ENCODE data around the gene PLXNB2.

Gene PLXNB2

GRCh38 chr22:50306753-50307749 is at the start of gene PLXNB2:
TSS of gene PLXNB2 (minus strand) at chr22:50307646. CDS start at chr22:50290584, 17,062 bp downstream.
- Histone ChIP-seq H3K27me3 (ENCODE audit: control insufficient read depth in 5 of 5, insufficient read depth in 4 of 5, low read length in 5 of 5) (no peaks in the 10 kb centered on the region), H3K36me3 (ENCODE audit: control insufficient read depth in 5 of 5, insufficient read depth in 5 of 5, low read length in 5 of 5) (peaks cover 0 to 8% (median 0%) of the 10 kb centered on the region in 5 donors), H3K4me1 (ENCODE audit: control insufficient read depth in 5 of 5, insufficient read depth in 5 of 5, low read length in 5 of 5) (peaks cover 8 to 75% (median 64%) of the 10 kb centered on the region in 5 donors), H3K9ac (ENCODE audit: low read length in 5 of 5) (peak within 1 kb of the TSS in 4 of 5 donors; percentile 87 to 94 (median 90)), H3K27ac (ENCODE audit: low read depth, low read length) (peak within 1 kb of the TSS; percentile 94), H3K4me3 (ENCODE audit: low read depth in 1 of 5, low read length in 5 of 5) (peak within 1 kb of the TSS; percentile 35 to 88 (median 82)), H3K9me3 (ENCODE audit: control insufficient read depth in 5 of 5, low read length in 5 of 5) (no peaks in the 10 kb centered on the region)

- no peak overlapping the region for H3K9ac ChIP-seq (ENCODE audit: low read length in 5 of 5)
- peaks cover 0 to 5% (median 0%) of the 10 kb centered on the region in 5 donors for H3K4me1 ChIP-seq (ENCODE audit: control insufficient read depth in 5 of 5, insufficient read depth in 5 of 5, low read length in 5 of 5)
Measured at GRCh38 chr22:50357222-50357621, 49.8 kb upstream of the PLXNB2 start.

GRCh38 chr22:50356186-50356585 is 48.7 kb upstream of the PLXNB2 start:
- peaks cover 0 to 24% (median 12%) of the 10 kb centered on the region in 5 donors for H3K36me3 ChIP-seq (ENCODE audit: control insufficient read depth in 5 of 5, insufficient read depth in 5 of 5, low read length in 5 of 5)
- H3K4me1 ChIP-seq (ENCODE audit: control insufficient read depth in 5 of 5, insufficient read depth in 5 of 5, low read length in 5 of 5): no peaks in the 10 kb centered on the region
- no peak overlapping the region for H3K9ac ChIP-seq (ENCODE audit: low read length in 5 of 5)
- no peaks in the 10 kb centered on the region for H3K9me3 ChIP-seq (ENCODE audit: control insufficient read depth in 5 of 5, low read length in 5 of 5)
- no peak overlapping the region for H3K4me3 ChIP-seq (ENCODE audit: low read depth in 1 of 5, low read length in 5 of 5)
- H3K27ac ChIP-seq (ENCODE audit: low read depth, low read length): no peak overlapping the region
- no peaks in the 10 kb centered on the region for H3K27me3 ChIP-seq (ENCODE audit: control insufficient read depth in 5 of 5, insufficient read depth in 4 of 5, low read length in 5 of 5)

More at GRCh38 chr22:50357222-50357621, 49.8 kb upstream of the PLXNB2 start:
- H3K36me3 ChIP-seq (ENCODE audit: control insufficient read depth in 5 of 5, insufficient read depth in 5 of 5, low read length in 5 of 5): peaks cover 0 to 27% (median 19%) of the 10 kb centered on the region in 5 donors
- no peaks in the 10 kb centered on the region for H3K27me3 ChIP-seq (ENCODE audit: control insufficient read depth in 5 of 5, insufficient read depth in 4 of 5, low read length in 5 of 5)
- no peak overlapping the region for H3K4me3 ChIP-seq (ENCODE audit: low read depth in 1 of 5, low read length in 5 of 5)
- H3K27ac ChIP-seq (ENCODE audit: low read depth, low read length): no peak overlapping the region
- H3K9me3 ChIP-seq (ENCODE audit: control insufficient read depth in 5 of 5, low read length in 5 of 5): no peaks in the 10 kb centered on the region

GRCh38 chr22:50348058-50348457 is 40.6 kb upstream of the PLXNB2 start:
- Histone ChIP-seq H3K9ac (ENCODE audit: low read length in 5 of 5) (no peak overlapping the region), H3K36me3 (ENCODE audit: control insufficient read depth in 5 of 5, insufficient read depth in 5 of 5, low read length in 5 of 5) (peaks cover 0 to 12% (median 5%) of the 10 kb centered on the region in 5 donors), H3K27ac (ENCODE audit: low read depth, low read length) (no peak overlapping the region), H3K4me3 (ENCODE audit: low read depth in 1 of 5, low read length in 5 of 5) (no peak overlapping the region), H3K4me1 (ENCODE audit: control insufficient read depth in 5 of 5, insufficient read depth in 5 of 5, low read length in 5 of 5) (peaks cover 0 to 17% (median 16%) of the 10 kb centered on the region in 5 donors), H3K27me3 (ENCODE audit: control insufficient read depth in 5 of 5, insufficient read depth in 4 of 5, low read length in 5 of 5) (no peaks in the 10 kb centered on the region), H3K9me3 (ENCODE audit: control insufficient read depth in 5 of 5, low read length in 5 of 5) (no peaks in the 10 kb centered on the region)

GRCh38 chr22:50347157-50347556 is 39.7 kb upstream of the PLXNB2 start:
- H3K9ac ChIP-seq (ENCODE audit: low read length in 5 of 5): peak overlapping the region in 2 of 5 donors; percentile 11 to 21
- peaks cover 0 to 4% (median 0%) of the 10 kb centered on the region in 5 donors for H3K36me3 ChIP-seq (ENCODE audit: control insufficient read depth in 5 of 5, insufficient read depth in 5 of 5, low read length in 5 of 5)
- no peaks in the 10 kb centered on the region for H3K27me3 ChIP-seq (ENCODE audit: control insufficient read depth in 5 of 5, insufficient read depth in 4 of 5, low read length in 5 of 5)
- H3K9me3 ChIP-seq (ENCODE audit: control insufficient read depth in 5 of 5, low read length in 5 of 5): no peaks in the 10 kb centered on the region
- no peak overlapping the region for H3K27ac ChIP-seq (ENCODE audit: low read depth, low read length)
- H3K4me1 ChIP-seq (ENCODE audit: control insufficient read depth in 5 of 5, insufficient read depth in 5 of 5, low read length in 5 of 5): peaks cover 0 to 24% (median 23%) of the 10 kb centered on the region in 5 donors
- H3K4me3 ChIP-seq (ENCODE audit: low read depth in 1 of 5, low read length in 5 of 5): no peak overlapping the region

- peak overlapping the region in 1 of 5 donors; percentile 11 for H3K9ac ChIP-seq (ENCODE audit: low read length in 5 of 5)
- H3K9me3 ChIP-seq (ENCODE audit: control insufficient read depth in 5 of 5, low read length in 5 of 5): no peaks in the 10 kb centered on the region
Measured at GRCh38 chr22:50346470-50346869, 39.0 kb upstream of the PLXNB2 start.

GRCh38 chr22:50343541-50343935 is 36.1 kb upstream of the PLXNB2 start:
- peak overlapping the region; percentile 50 to 81 (median 73) for H3K4me3 ChIP-seq (ENCODE audit: low read depth in 1 of 5, low read length in 5 of 5)
- no peaks in the 10 kb centered on the region for H3K9me3 ChIP-seq (ENCODE audit: control insufficient read depth in 5 of 5, low read length in 5 of 5)
- peak overlapping the region; percentile 23 for H3K27ac ChIP-seq (ENCODE audit: low read depth, low read length)
- H3K4me1 ChIP-seq (ENCODE audit: control insufficient read depth in 5 of 5, insufficient read depth in 5 of 5, low read length in 5 of 5): peaks cover 0 to 28% (median 26%) of the 10 kb centered on the region in 5 donors
- no peaks in the 10 kb centered on the region for H3K36me3 ChIP-seq (ENCODE audit: control insufficient read depth in 5 of 5, insufficient read depth in 5 of 5, low read length in 5 of 5)
- no peaks in the 10 kb centered on the region for H3K27me3 ChIP-seq (ENCODE audit: control insufficient read depth in 5 of 5, insufficient read depth in 4 of 5, low read length in 5 of 5)
- H3K9ac ChIP-seq (ENCODE audit: low read length in 5 of 5): peak overlapping the region in 4 of 5 donors; percentile 78 to 96 (median 86)

More at GRCh38 chr22:50346470-50346869, 39.0 kb upstream of the PLXNB2 start:
- Histone ChIP-seq H3K36me3 (ENCODE audit: control insufficient read depth in 5 of 5, insufficient read depth in 5 of 5, low read length in 5 of 5) (peaks cover 0 to 1% (median 0%) of the 10 kb centered on the region in 5 donors), H3K4me1 (ENCODE audit: control insufficient read depth in 5 of 5, insufficient read depth in 5 of 5, low read length in 5 of 5) (peaks cover 0 to 28% (median 26%) of the 10 kb centered on the region in 5 donors), H3K27me3 (ENCODE audit: control insufficient read depth in 5 of 5, insufficient read depth in 4 of 5, low read length in 5 of 5) (no peaks in the 10 kb centered on the region), H3K4me3 (ENCODE audit: low read depth in 1 of 5, low read length in 5 of 5) (peak overlapping the region in 1 of 5 donors; percentile 4), H3K27ac (ENCODE audit: low read depth, low read length) (no peak overlapping the region)

GRCh38 chr22:50342651-50343540 is 35.5 kb upstream of the PLXNB2 start, which contains the start of gene PPP6R2:
TSS of gene PPP6R2 (plus strand) at chr22:50343327. CDS start at chr22:50393909, 50,582 bp downstream.
- Histone ChIP-seq H3K9me3 (ENCODE audit: control insufficient read depth in 5 of 5, low read length in 5 of 5) (no peaks in the 10 kb centered on the region), H3K4me3 (ENCODE audit: low read depth in 1 of 5, low read length in 5 of 5) (peak within 1 kb of the TSS; percentile 71 to 81 (median 74)), H3K27ac (ENCODE audit: low read depth, low read length) (peak within 1 kb of the TSS; percentile 75), H3K4me1 (ENCODE audit: control insufficient read depth in 5 of 5, insufficient read depth in 5 of 5, low read length in 5 of 5) (peaks cover 0 to 28% (median 24%) of the 10 kb centered on the region in 5 donors), H3K9ac (ENCODE audit: low read length in 5 of 5) (peak within 1 kb of the TSS in 4 of 5 donors; percentile 78 to 96 (median 86)), H3K36me3 (ENCODE audit: control insufficient read depth in 5 of 5, insufficient read depth in 5 of 5, low read length in 5 of 5) (no peaks in the 10 kb centered on the region), H3K27me3 (ENCODE audit: control insufficient read depth in 5 of 5, insufficient read depth in 4 of 5, low read length in 5 of 5) (no peaks in the 10 kb centered on the region)

GRCh38 chr22:50341977-50342650 is 34.7 kb upstream of the PLXNB2 start:
- Histone ChIP-seq H3K4me1 (ENCODE audit: control insufficient read depth in 5 of 5, insufficient read depth in 5 of 5, low read length in 5 of 5) (peaks cover 0 to 22% (median 20%) of the 10 kb centered on the region in 5 donors), H3K9me3 (ENCODE audit: control insufficient read depth in 5 of 5, low read length in 5 of 5) (no peaks in the 10 kb centered on the region), H3K36me3 (ENCODE audit: control insufficient read depth in 5 of 5, insufficient read depth in 5 of 5, low read length in 5 of 5) (no peaks in the 10 kb centered on the region), H3K27ac (ENCODE audit: low read depth, low read length) (peak overlapping the region; percentile 75), H3K9ac (ENCODE audit: low read length in 5 of 5) (peak overlapping the region in 4 of 5 donors; percentile 56 to 82 (median 64)), H3K4me3 (ENCODE audit: low read depth in 1 of 5, low read length in 5 of 5) (peak overlapping the region; percentile 55 to 81 (median 73)), H3K27me3 (ENCODE audit: control insufficient read depth in 5 of 5, insufficient read depth in 4 of 5, low read length in 5 of 5) (no peaks in the 10 kb centered on the region)

All from subcutaneous abdominal adipose tissue (tissue), 5 donors.